OCI-M2 (cell line): Measurements from ENCODE around the gene C18orf63.
"Not testable (repeated sequence)": the region's sequence is repeated elsewhere in the genome, so short reads cannot be mapped to it uniquely, and the experiment has no call there.

Experiments
- DNase-seq: peaks from one replicate; lab custom pipeline; 2025; ENCODE audit not compliant: unreplicated experiment; lab: John Stamatoyannopoulos, UW

The C18orf63 gene

DNA sequence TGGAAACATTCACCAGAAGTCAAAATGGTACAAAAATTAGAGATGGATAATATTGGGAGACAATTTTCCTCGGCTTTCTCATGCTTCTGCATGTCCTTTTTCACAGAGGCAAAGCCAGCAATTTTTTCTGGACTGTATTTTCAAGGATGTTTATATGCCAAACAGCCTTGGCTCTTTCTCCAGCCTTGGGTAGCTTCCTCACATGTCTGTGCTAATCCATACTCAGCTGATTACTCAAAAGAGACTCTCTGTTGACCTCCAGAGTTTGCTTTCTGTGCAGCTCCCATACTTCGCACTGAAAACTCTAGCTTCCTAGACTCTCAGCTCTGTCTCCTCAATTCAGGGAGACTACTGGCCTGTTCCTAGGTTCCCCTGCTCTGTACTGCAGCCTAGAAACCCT, 10.6 kb downstream of the C18orf63 start:
- no peak for DNase-seq

DNA sequence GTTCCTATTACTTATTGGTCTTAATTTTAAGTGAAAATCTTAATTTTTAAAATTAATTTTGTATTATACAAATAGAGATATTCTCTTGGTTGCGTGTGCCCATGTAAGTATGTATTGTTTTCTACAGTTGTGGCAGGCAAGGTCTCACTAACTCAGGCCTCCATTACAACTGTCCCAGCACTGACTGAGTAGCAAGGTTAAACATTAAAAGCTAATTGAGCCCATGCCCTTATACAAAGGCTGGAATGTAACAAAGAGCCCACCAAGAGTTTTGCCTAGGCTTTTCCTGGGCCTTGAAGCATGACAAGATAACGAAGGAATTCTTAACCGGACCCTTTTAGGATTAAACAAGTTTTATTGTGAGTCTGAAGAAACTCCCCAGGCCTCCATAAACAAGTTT, 11.2 kb downstream of the C18orf63 start:
- not testable (repeated sequence) for DNase-seq

DNA sequence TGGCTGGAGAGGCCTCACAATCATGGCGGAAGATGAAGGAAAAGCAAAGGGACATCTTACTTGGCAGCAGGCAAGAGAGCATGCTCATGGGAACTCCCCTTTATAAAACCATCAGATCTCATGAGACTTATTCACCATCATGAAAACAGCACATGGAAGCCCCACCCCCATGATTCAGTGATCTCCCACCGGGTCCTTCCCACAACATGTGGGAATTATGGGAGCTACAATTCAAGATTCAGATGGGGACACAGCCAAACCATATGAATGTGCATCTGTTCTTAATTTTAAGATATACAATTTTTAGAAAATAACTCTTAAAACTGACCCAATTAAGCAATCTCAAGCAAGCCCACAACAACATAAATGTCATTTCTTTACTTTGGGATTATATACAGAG, 12.6 kb downstream of the C18orf63 start:
- DNase-seq: no peak

DNA sequence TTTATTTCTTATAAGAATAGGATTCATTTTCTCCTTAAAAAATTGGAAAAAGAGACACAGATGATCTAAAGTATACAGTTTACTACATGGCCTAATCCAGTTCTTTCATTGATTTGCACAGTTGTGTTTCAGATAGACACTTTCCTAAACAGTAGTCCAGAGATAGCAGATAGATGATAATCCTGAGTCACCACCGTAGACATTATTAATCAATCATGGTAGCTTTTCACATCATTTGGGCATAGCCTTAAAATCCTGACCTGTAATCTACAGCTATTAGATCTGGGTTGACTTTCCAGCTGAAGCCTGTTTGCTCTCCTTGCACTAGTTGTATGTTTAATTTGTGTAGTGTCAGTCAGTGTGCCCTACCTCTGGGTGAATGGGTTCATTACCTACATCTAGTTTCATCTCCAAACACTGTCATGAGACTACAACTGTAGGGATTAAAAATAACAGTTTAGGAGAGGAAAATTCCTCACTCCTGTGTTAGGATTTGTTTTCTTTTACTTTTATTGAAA, 14.1 kb downstream of the C18orf63 start:
- DNase-seq: no peak

DNA sequence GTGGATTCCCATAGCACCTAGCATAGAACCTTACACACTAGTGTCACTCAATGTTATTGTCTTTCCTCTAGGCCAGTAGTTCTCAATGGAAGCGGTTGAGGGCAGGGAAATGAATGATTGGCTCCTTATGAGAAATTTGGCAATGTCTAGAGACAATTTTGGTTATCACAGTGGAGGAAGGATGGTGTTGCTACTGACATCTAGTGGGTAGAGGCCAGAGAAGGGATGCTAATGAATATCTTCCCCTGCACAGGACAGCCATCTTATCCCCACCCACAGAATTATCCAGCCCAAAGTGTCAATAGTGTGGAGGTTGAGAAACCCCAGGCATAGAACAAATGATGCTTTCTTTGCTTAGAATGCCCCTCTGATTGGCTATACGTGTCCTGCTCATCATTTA, 15.8 kb downstream of the C18orf63 start:
- DNase-seq: no peak

DNA sequence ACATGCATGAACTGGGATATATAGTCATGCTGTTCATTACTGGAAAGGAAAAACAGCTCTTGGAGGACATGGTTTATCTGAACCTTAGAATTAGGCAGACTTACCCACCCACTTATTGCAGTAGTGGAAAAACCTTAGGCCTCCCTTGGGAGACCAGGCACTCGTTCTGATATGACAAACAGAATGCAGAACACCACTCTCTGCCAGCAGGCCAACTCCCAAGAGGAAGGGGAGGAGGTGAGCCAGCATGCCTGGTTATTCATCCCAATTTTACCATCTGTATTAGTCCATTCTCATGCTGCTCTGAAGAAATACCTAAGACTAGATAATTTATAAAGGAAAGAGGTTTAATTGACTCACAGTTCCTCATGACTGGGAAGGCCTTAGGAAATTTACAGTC, 17.5 kb downstream of the C18orf63 start:
- DNase-seq: no peak

DNA sequence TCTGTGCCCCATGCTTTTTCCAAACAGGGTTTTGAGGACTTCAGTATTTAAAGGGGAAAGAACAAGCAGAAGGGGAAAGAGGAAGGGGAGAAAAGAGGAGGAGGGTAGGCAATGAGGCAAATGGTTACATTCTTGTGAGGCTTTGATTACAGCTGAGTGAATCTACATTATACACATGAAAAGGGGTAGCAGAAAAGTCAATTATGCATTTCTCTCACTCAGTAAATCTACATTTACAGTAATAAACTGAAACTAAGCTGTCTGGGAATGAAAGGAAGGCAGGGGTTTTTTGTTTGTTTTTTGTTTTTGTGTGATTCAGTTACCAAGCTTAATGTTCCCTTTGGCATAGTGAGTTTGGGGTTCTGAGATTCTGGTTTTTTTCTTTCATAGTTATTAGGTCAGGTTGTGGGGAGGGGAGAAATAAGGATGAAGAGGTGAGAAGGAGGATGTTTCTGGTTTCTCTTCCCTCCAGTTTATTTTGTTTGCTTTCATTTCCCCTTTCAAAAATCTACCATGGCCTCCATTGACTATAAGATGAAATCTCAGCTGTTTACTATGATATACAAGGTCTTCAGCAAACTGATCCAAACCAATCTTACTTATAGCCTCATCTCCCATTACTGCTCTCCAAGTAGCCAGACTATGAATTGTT, 18.7 kb downstream of the C18orf63 start:
- DNase-seq: no peak

DNA sequence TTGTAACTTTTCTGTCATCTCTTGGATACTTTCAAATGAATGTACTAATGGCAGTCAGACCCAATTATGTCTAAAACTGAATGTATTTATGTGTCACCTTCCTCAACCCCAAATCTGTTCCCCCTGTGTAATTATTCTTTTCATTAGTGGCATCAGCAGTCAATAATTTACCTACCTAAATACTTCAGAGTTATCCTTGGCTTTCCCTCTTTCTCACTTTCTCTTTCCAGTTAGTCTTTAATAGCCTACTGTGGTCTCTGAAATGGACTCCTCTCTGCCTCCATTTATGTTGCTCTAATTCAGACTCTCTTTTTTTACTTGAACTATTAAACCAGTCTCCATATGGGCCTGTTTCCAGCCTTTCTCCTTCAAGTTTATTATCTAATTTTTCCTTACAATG, 21.0 kb downstream of the C18orf63 start:
- DNase-seq: no peak

DNA sequence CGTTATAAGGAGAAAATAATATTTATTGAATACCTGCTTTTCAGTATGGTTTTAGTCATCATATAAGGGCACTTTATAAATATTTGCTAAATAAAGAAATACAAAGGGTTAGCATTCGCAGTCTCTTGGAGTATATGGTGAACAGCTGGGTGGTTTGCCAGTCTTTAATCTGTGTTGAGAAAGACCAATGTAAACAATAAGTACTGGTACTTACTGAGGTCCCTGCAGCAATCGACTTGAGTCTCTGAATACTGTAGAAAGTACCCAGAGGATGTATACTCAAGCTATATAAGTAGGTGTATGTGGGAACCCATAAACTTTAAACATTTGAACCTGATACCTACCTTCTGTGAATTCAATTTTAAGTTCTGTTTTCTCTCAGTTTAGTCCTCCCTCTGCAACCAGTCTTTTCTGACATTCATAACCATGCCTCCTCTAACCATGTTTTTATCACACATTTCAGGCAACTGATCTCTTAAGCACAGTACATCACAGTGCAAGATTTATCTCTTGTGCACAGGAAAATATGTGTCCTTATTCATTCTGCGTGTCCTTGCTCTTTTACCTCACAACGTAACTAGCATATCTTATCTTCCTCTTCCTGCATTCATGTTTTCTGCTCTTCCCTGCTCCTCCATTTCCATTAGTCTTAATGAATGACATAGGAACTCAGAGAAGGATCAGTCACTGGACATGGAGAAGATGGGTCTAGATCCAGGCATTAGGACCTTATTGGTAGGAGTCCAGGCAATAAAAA, 21.7 kb downstream of the C18orf63 start:
- no peak for DNase-seq

DNA sequence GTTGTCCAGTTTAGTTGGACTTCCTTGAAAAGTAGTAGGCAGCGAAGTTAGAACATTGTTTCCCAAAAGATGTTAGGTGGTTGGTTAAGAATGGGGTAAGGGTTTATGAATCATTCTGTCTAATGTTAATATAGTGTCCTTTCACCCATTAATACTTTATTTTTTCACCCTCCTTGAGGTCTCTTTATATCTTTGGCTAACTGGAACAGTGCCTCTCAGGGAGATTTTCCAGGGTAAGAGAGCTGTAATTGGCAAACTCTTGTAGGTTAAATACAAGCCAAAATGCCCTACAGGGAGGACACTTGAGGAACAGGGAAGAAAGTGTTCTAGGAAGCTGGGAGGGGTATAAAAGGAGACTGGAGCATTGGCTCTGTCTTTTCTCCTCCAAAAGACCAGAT, 22.3 kb downstream of the C18orf63 start:
- no peak for DNase-seq

DNA sequence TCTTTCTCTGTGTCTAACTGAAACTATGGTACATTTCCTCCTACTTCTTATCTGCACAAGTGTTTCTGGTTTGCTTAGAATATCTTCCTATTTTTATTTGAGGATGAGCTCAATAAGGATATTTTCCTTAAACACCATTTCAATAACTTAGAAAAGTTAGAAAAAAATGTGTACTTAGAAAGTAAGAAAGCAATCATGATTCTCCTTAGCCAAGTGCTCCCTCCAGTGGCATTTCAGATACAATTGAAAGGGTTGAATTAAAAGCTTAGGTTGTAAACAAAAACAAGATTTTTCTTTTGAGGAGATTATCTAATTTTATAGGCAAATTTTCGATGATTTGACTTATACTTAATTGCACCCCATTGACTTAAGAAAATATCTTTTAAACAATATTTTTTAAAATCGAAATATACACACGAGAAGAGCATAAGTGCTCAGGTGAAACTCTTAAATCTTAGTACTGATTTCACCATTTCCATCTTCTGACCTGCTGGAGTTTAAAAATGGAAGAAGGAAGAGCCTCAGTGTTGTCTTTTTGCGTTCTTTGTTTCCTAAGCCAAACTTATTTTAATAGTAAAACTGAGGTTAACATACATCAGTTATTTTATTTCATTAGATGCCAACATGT, 26.9 kb downstream of the C18orf63 start:
- peak; percentile 5 for DNase-seq

DNA sequence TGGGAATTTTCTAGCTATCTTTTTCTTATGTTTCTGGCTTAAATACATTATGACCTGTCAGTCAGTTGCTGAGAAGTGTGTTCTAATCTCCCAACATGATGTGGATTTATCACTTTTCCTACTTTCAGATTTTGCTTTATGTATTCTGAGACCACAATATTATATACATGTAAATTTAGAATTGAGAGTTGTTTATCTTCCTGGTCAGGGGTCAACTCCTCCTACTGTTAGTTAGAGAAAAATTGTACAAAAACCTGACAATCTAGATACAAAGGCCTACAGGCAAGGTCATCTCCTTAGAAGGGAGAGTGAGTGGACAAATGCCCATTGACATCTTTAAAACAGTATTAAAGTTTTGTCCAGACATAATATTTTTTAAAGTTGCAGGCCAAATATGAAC, 30.6 kb downstream of the C18orf63 start:
- no peak for DNase-seq

DNA sequence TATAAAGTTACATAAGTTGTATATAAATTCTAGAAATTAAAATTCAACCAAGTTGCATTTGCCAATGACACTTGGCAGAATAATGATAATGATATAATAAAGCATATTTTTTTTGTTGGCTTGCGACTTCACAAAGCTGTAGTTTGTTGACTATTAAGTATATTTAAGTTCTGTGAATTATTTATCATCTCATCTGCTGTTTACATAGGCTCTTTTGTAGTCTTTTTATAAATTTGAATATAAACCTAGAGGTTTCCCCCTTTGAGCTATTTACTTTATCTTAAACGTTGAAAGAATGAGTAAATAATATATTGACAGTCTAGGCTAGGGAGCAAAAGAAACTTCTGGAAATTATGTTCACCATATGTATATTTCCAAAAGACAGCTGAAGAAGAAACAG, 32.9 kb downstream of the C18orf63 start:
- DNase-seq: no peak

DNA sequence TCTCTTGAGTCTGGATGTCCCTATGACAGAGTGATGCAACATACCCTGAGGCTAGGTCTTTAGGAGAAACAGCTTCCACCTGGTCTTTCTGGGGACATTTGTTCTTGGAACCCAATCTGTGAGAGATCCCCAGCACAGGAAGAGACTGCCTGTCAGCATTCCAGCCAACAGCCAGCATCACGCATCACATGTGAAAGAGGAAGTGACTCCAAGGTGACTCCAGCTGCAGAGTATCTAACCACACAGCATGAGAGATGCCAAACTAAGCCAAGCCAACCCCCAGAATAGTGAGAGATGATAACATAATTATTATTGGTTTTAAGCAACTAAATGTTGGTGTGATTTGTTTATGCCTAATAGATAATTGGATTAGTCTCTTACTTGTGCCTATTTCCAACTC, 35.7 kb downstream of the C18orf63 start:
- no peak for DNase-seq

DNA sequence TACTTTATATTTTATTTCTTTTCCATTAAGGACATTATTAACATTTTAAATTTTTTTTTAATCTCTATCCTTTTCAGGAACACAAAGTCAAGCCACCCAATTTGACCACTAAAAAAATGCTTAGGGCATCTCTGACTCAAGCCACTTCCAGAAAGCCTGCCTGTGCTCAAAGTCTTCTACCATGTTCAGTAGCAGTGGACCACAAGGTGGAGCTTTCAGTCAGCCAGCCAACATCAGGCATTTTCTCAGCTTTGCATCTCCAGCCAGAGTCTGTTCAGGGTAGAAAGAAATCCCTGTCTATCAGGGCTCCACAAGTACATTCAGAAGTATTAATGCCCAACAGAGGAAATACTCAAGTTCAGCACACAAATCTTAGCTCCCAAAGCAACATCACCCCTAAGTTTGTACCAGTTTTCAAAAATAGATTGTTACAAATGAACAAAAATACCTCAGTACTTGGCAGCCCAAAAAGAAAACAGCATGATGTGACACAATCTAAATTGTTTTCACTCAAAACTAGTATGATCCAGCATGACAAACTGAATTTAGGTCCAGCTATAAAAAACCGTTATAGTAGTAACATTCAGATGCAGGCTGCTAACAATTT, 37.6 kb downstream of the C18orf63 start:
- no peak for DNase-seq

DNA sequence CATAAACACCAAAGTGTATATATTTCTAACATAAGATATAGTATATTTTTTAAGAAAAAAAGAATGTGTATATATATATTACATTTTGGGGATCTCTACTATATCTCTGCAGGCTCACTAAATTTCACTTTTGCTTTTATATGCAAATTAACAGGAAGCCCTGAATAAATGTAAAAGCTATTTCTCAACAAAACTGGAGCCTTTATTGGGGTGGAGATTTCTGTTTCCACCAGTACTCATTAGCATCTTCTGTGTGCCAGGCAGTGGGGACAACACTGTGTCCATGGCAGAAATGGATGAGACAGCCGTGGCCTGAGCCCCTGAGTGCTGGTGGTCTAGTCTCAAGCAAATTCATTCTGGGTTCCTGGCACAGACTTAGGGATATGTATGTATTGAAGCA, 41.3 kb downstream of the C18orf63 start:
- DNase-seq: no peak

DNA sequence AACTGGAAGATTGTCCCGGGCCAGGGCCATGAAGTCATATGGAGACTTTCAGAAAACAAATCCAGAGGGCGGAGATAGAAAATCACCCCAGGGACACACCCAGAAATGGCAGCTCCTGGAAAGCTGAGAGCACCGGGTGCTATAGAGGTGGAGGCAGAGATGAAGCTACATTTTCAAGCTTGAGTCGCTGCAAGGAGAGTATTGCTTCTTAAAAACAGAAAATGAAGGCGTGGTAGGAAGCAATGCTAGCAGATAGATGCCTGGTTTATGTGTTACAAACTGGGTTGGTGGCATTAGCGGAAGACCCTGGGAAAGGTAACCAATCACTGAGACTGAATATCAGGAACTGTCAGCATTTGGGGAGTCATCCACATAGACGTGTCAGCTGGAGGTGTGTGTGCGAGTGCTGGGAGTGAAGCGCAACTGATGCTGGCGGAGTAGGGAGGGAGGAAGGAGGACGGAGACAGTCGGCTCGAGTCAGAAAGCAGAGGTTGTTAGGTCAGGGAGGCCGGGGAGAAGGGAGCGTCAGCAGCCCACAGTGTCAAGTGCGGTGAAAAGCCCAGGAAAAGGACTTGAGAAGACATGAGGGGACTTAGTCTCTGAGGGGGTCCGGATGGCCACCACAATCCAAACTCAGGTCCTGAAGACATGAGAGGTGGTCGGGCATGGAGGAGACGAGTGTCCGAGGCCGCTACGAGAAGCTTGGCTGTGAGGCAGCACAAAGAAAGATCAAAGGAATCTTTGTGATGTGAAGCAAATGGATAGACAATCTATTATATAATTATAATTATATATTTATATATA, 45.4 kb downstream of the C18orf63 start:
- DNase-seq: no peak

DNA sequence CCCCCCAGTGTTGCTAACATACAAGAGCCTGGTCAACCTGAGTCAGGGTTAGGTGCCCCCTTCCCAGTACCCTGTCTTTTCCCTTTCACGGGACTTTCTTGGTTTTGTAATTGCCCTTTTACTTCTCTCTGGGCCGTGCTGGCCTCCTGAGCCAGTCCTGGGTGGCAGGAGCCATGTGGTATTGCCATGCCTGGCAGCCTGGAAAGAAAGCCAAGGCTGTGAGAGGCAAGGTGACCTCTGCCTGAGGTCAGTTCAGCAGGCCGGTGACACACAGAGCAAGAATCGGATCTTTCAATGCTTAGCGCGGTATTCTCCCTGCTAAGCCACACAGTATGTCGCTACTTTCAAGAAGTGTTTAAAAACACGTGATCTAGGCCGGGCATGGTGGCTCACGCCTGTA, 52.3 kb downstream of the C18orf63 start:
- DNase-seq: no peak

DNA sequence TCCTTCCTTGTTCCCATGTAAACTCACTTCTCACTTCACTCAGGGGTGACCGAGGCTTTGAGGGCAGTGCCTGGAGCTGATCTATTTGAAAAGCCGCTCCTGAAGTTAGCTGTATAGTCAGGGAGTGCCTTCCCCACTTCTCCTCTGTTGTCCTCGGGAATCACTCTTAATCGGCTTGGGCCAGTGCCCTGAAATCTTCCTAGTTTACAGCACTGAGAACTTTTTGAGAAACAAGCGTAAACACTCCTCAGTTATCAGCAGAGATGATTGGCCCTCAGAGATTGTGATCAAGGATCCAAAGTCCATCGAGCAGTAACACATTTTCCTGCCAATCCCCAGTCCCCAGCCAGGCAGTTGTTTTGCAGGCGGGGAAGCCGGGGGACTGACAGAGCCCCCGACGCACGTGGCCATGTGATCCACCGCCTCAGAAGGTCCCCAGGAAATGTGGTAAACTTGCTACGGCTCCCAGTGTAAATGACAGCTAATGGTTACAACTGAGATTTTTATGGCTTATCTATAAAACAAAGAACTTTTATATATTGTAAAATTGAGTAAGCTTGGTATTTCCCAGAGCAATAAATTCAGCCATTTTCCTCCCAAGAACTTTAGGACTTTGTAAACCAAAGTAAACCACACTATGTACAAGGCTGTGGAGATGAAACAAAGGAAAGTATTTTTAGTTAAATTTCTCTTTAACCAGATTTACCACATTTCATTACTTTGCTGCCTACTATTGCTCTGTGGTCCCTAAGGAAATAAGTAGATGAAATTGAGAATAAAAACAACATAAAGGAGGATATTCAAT, 53.5 kb downstream of the C18orf63 start:
- DNase-seq: no peak

DNA sequence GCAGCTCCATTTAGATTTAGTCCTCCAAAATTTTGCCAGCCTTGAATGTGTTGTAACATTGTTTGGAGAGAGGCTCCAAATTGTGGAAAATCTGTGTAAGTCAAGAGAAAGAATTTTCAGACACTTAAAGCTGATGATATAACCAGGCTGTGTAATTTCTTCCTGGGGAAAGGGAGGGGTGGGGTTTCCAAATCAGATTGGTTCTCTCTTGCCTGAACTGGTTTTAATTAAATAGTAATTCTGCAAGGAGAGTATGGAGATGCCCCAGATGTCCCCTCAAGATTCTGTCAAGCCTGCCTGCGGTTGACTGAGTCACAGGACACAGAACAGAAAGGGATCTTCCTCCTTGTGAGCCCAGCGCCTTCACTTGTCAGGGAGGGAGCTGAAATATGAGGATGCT, 54.5 kb downstream of the C18orf63 start:
- no peak for DNase-seq
